Endothelial cell of umbilical vein (primary cell): ENCODE data around the gene FIGLA. TPM values are rescaled to one million over a fixed set of nuclear protein-coding genes. Genes with fewer than 3 reads are reported as not detected.

Experiments used
- BruUV-seq: library from RNA; stranded (reverse); fragments of 400-500 nt; replicated peaks from 2 replicates; lab custom pipeline; 2021; lab: Mats Ljungman, UMichigan
- CTCF ChIA-PET: fragments of 300-600, 350-600 bp; sonication (Branson Sonifier 250); formaldehyde crosslinking; loops from one replicate; lab custom pipeline; 2021; ENCODE audit warnings: antibody characterized with exemption, inconsistent platforms; lab: Charles Lee
- POLR2A ChIA-PET: fragments of 300-600, 350-600 bp; sonication (Branson Sonifier 250); formaldehyde crosslinking; loops from one replicate; lab custom pipeline; 2021; ENCODE audit warnings: antibody characterized with exemption, inconsistent platforms; lab: Charles Lee
- DNase-seq: peaks from one replicate; pipeline ENCODE4 v3.0.0-alpha.2; 2011; ENCODE audit warnings: low read depth, low spot score
- FAIRE-seq: peaks from 2 replicates; lab custom pipeline; 2011; peaks lifted over from hg19 to GRCh38; lab: Jason Lieb, UNC
- H2AFZ ChIP-seq: 2 replicates; pipeline ENCODE4 v1.6.0; 2012; ENCODE audit warnings: low read depth, low read length, control low read depth, inconsistent platforms
- H3K27ac ChIP-seq: 2 replicates; pipeline ENCODE4 v1.5.1; 2011; ENCODE audit warnings: low read depth, mild to moderate bottlenecking, control low read depth, low read length, moderate library complexity; ENCODE audit not compliant: insufficient read depth
- H3K27me3 ChIP-seq, 2 experiments: 2 replicates each; pipeline versions ENCODE4 v1.6.0 to v1.6.1; 2011; ENCODE audit warnings: low read length in 2 of 2, mixed read lengths in 1 of 2; ENCODE audit not compliant: control insufficient read depth in 2 of 2, insufficient read depth in 2 of 2
- H3K36me3 ChIP-seq, 2 experiments: 2 replicates in 1 of 2; 3 replicates in 1 of 2; pipeline ENCODE4 v1.5.1; 2011; ENCODE audit warnings: low read length in 2 of 2, mild to moderate bottlenecking in 1 of 2, moderate library complexity in 1 of 2; ENCODE audit not compliant: control insufficient read depth in 2 of 2, insufficient read depth in 2 of 2; ENCODE audit errors: extremely low read depth in 1 of 2
- H3K4me1 ChIP-seq: 3 replicates; pipeline ENCODE4 v1.5.1; 2011; ENCODE audit warnings: mild to moderate bottlenecking, low read length; ENCODE audit not compliant: control insufficient read depth, insufficient read depth; ENCODE audit errors: extremely low read depth
- H3K4me2 ChIP-seq: 2 replicates; pipeline ENCODE4 v1.6.1; 2011; ENCODE audit warnings: low read length, control low read depth, mixed read lengths; ENCODE audit not compliant: insufficient read depth
- H3K4me3 ChIP-seq, 3 experiments: fragments of 200-600 bp in 1 of 3; sonication (generic), shearing (Covaris generic) in 1 of 3; replicated peaks in 1 of 3; 2 replicates each; pipeline ENCODE4 v1.5.1; 2011 to 2016; ENCODE audit warnings: control low read depth in 3 of 3, low read length in 3 of 3, mild to moderate bottlenecking in 2 of 3, inconsistent platforms in 1 of 3, low read depth in 1 of 3, moderate library complexity in 1 of 3; ENCODE audit not compliant: insufficient read depth in 1 of 3
- H3K79me2 ChIP-seq: 2 replicates; pipeline ENCODE4 v1.6.0; 2012; ENCODE audit warnings: low read length, inconsistent platforms; ENCODE audit not compliant: control insufficient read depth, insufficient read depth
- H3K9ac ChIP-seq: replicated peaks from 2 replicates; pipeline ENCODE3; 2011; ENCODE audit warnings: low read length, control low read depth; ENCODE audit not compliant: insufficient read depth; ENCODE audit errors: extremely low read depth
- H3K9me1 ChIP-seq: replicated peaks from 3 replicates; pipeline ENCODE4 v1.6.0; 2011; ENCODE audit warnings: mild to moderate bottlenecking, low read length; ENCODE audit not compliant: control insufficient read depth, insufficient read depth; ENCODE audit errors: extremely low read depth
- H3K9me3 ChIP-seq: replicated peaks from 2 replicates; pipeline ENCODE4 v1.5.1; 2012; ENCODE audit warnings: low read length, inconsistent platforms; ENCODE audit not compliant: control insufficient read depth, insufficient read depth
- H4K20me1 ChIP-seq: replicated peaks from 2 replicates; pipeline ENCODE3; 2011; ENCODE audit warnings: mild to moderate bottlenecking, low read length; ENCODE audit not compliant: control insufficient read depth, insufficient read depth; ENCODE audit errors: extremely low read depth
- EZH2 ChIP-seq: IDR thresholded peaks from 2 replicates; pipeline ENCODE4 v1.6.1; 2012; ENCODE audit warnings: borderline replicate concordance, low read depth, mild to moderate bottlenecking, moderate library complexity, low read length, inconsistent platforms; ENCODE audit not compliant: severe bottlenecking
- FOS ChIP-seq: IDR thresholded peaks from 2 replicates; pipeline ENCODE4 v1.6.1; 2011; ENCODE audit warnings: mild to moderate bottlenecking, low read length, moderate library complexity, borderline replicate concordance; ENCODE audit not compliant: insufficient read depth
- GATA2 ChIP-seq: IDR thresholded peaks from 2 replicates; pipeline ENCODE4 v1.7.0; 2011; ENCODE audit warnings: low read depth, mild to moderate bottlenecking, moderate library complexity, mixed read lengths, low read length; ENCODE audit not compliant: insufficient read length, insufficient read depth
- JUN ChIP-seq: IDR thresholded peaks from 2 replicates; pipeline ENCODE4 v1.6.1; 2011; ENCODE audit warnings: borderline replicate concordance, low read depth; ENCODE audit not compliant: insufficient read length, insufficient read depth
- MYC ChIP-seq: IDR thresholded peaks from one replicate; pipeline ENCODE4 v1.6.1; 2011; ENCODE audit warnings: mild to moderate bottlenecking, low read depth, low read length
- POLR2A ChIP-seq: IDR thresholded peaks from 2 replicates; pipeline ENCODE4 v1.6.1; 2012; ENCODE audit warnings: low read depth, mild to moderate bottlenecking, control low read depth, low read length
- POLR2AphosphoS5 ChIP-seq: IDR thresholded peaks from 2 replicates; pipeline ENCODE4 v1.6.1; 2012; ENCODE audit warnings: low read depth, mild to moderate bottlenecking, control low read depth, low read length, moderate library complexity; ENCODE audit not compliant: insufficient read depth
- dilution Hi-C: fragments of 300-500 bp; cut with MboI; formaldehyde crosslinking; loops from one replicate; pipeline ENCODE4 v1.15.0; 2019; ENCODE audit warnings: low sequenced_read_pairs; ENCODE audit not compliant: extremely low pct_ligation_motif_present
- intact Hi-C: fragments of 100-400 bp; cut with micrococcal nuclease; formaldehyde crosslinking; loops from one replicate; pipeline ENCODE4 v1.10.0; 2022
- polyA plus RNA-seq, 4 experiments: library from polyadenylated mRNA; depleted of rRNA in 3 of 4; stranded (reverse) in 3 of 4; unstranded in 1 of 4; fragments of >200 nt; gene quantifications; 2 replicates each; pipeline versions ENCODE4 v1.2.1 to v1.2.3, GENCODE V29; 2011 to 2012; ENCODE audit warnings: missing spikeins in 1 of 4
- total RNA-seq: library from RNA; stranded (reverse); gene quantifications from 2 replicates; pipeline ENCODE4 v1.2.3, GENCODE V29; 2021
- TF ChIP-seq, protein P1 (sequence below), 2 donors: IDR thresholded peaks; 1 replicate in 1 of 2; 2 replicates in 1 of 2; pipeline ENCODE4 v1.5.1; 2011; ENCODE audit warnings: low read length in 2 of 2, mild to moderate bottlenecking in 2 of 2, moderate library complexity in 2 of 2, control low read depth in 1 of 2, inconsistent platforms in 1 of 2, low read depth in 1 of 2; ENCODE audit not compliant: insufficient read depth in 1 of 2; ENCODE audit errors: extremely low read depth in 1 of 2
- TF ChIP-seq, protein P2 (sequence below): IDR thresholded peaks from 2 replicates; pipeline ENCODE4 v1.6.1; 2011; ENCODE audit not compliant: insufficient read depth, insufficient read length

FIGLA gene
- total and polyA plus RNA-seq, 2 donors (not counting 3 experiments of a cell fraction or from before 2014, with no cell fraction given) = not detected

DNA sequence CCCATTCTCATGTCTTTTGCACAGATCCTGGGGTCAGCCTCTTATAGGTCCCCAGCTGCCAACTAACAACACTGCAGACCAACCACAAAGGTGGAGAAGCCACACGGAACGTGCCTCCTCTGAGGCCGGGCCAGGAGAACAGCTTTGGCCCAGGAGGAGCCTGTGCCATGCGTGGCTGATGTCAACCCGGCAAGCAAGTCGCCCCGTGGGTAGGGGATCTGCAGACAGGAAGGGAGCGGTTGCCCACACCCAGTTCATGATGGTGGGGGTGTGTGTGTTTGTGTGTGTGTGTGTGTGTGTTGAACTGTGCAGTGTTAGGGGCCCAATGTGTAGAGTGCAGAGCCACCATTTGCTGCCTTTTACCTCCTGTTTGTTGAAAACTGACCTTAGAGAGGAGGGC is 32.4 kb upstream of the FIGLA start:
- no peak for DNase-seq
- Histone ChIP-seq H3K4me3 (no peak overlapping the region), H3K4me2 (no peak overlapping the region), H3K27me3 (no peaks in the 10 kb centered on the region), H3K27ac (no peak overlapping the region), H3K36me3 (no peaks in the 10 kb centered on the region), H3K4me1 (no peaks in the 10 kb centered on the region), H3K79me2 (no peaks in the 10 kb centered on the region), H3K9ac (no peak overlapping the region), H3K9me3 (no peaks in the 10 kb centered on the region), H3K9me1 (no peaks in the 10 kb centered on the region), H2AFZ (no peak overlapping the region), H4K20me1 (no peaks in the 10 kb centered on the region)
- BruUV-seq = no TSS peak
- TF ChIP-seq MYC (no peak), FOS (no peak), POLR2AphosphoS5 (no peak), EZH2 (no peak), POLR2A (no peak), JUN (no peak), GATA2 (no peak)
- TF ChIP-seq, protein P1, sequence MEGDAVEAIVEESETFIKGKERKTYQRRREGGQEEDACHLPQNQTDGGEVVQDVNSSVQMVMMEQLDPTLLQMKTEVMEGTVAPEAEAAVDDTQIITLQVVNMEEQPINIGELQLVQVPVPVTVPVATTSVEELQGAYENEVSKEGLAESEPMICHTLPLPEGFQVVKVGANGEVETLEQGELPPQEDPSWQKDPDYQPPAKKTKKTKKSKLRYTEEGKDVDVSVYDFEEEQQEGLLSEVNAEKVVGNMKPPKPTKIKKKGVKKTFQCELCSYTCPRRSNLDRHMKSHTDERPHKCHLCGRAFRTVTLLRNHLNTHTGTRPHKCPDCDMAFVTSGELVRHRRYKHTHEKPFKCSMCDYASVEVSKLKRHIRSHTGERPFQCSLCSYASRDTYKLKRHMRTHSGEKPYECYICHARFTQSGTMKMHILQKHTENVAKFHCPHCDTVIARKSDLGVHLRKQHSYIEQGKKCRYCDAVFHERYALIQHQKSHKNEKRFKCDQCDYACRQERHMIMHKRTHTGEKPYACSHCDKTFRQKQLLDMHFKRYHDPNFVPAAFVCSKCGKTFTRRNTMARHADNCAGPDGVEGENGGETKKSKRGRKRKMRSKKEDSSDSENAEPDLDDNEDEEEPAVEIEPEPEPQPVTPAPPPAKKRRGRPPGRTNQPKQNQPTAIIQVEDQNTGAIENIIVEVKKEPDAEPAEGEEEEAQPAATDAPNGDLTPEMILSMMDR (IDR thresholded peaks at IDR 0.05; ENCODE audit: extremely low read depth in 1 of 2, insufficient read depth in 1 of 2, low read depth in 1 of 2, low read length in 2 of 2) = no peak
- TF ChIP-seq, protein P2, sequence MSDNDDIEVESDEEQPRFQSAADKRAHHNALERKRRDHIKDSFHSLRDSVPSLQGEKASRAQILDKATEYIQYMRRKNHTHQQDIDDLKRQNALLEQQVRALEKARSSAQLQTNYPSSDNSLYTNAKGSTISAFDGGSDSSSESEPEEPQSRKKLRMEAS = no peak
- dilution Hi-C loops = no loop called here
- ChIA-PET POLR2A (no interaction called here), CTCF (no interaction called here)
- intact Hi-C loops = no loop called here
- FAIRE-seq = no peak
